ENCODE measurements around the gene HDGFL3. TPM values are rescaled to one million over a fixed set of nuclear protein-coding genes. Genes with fewer than 3 reads are reported as not detected.

Gene HDGFL3
- total and polyA plus RNA-seq, 9 of the 15 experiments (the other 6 are each of a cell fraction or from before 2014, with no cell fraction given) = 6.7 to 42.0 (median 31.4) TPM

DNA sequence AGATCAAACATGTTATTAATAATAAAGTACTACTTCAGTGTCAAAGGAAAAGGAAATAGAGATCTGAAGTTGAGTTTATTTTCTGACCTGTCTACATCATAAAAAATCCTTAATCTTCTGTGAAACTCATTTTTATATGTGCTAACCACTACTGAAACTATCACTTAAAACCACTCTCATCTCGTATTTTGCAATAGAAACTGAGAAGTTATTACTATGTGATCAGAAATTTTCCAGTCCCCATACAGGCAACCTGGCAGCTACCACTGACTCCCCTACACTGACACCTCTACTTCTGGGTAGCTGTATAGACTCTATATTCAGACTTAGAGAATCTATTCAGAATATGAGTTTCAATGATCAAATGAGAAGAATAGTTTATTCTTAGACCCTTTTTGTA, 8.3 kb downstream of the HDGFL3 start:
- CTCF ChIA-PET (ENCODE audit: low intra/inter-chr PET ratio) = no interaction called here
- intact Hi-C loops (cut with micrococcal nuclease) = no loop called here

More for the DNA sequence above, 8.3 kb downstream of the HDGFL3 start:
- 41% methylated on average over 1 of the region's 1 CpG for WGBS (ENCODE audit: insufficient coverage, low coverage, missing lambda C conversion rate)
- POLR2A ChIA-PET = no interaction called here
- H3K9me3 ChIP-seq (replicated peaks; ENCODE audit: control insufficient read depth, insufficient read depth, low read depth, low read length) = no peaks in the 10 kb centered on the region
- no peak for DNase-seq (ENCODE audit: extremely low read depth in 1 of 4, low spot score in 3 of 4)
- no peaks in the 10 kb centered on the region for H3K9me1 ChIP-seq (ENCODE audit: control insufficient read depth, insufficient read depth, low read length)
- FAIRE-seq = no peak
- 0 out of 5 replicates have a peak, but pooled peaks cover 0 to 3% of the 10 kb centered on the region in 2 experiments for H3K4me1 ChIP-seq (replicated peaks in 1 of 2; ENCODE audit: control insufficient read depth in 2 of 2, insufficient read depth in 2 of 2, low read length in 2 of 2)
- no peaks in the 10 kb centered on the region for H3K27me3 ChIP-seq (ENCODE audit: control insufficient read depth in 2 of 2, insufficient read depth in 2 of 2, low read length in 2 of 2)
- no peak overlapping the region for H3K9ac ChIP-seq (ENCODE audit: insufficient read depth in 1 of 2, low read depth in 2 of 2, low read length in 2 of 2)
- no peak overlapping the region for H2AFZ ChIP-seq (ENCODE audit: low read depth, low read length)
- no peaks in the 10 kb centered on the region for H4K20me1 ChIP-seq (replicated peaks; ENCODE audit: control insufficient read depth, insufficient read depth, low read length)
- peaks cover 29% of the 10 kb centered on the region; the same call in 2 of the 3 replicates for H3K79me2 ChIP-seq (ENCODE audit: control insufficient read depth, insufficient read depth, low read length)
- ATAC-seq = no peak
- TF ChIP-seq XRCC4 (IDR thresholded peaks at IDR 0.05; ENCODE audit: extremely low read depth, insufficient read depth, insufficient read length) (no peak), BHLHE40 (IDR thresholded peaks at IDR 0.05; ENCODE audit: low read length) (no peak), KDM2B (CRISPR knock-in tag; IDR thresholded peaks at IDR 0.05) (no peak), ELF1 (tag; IDR thresholded peaks at IDR 0.05) (no peak)
- TF ChIP-seq, protein P1, sequence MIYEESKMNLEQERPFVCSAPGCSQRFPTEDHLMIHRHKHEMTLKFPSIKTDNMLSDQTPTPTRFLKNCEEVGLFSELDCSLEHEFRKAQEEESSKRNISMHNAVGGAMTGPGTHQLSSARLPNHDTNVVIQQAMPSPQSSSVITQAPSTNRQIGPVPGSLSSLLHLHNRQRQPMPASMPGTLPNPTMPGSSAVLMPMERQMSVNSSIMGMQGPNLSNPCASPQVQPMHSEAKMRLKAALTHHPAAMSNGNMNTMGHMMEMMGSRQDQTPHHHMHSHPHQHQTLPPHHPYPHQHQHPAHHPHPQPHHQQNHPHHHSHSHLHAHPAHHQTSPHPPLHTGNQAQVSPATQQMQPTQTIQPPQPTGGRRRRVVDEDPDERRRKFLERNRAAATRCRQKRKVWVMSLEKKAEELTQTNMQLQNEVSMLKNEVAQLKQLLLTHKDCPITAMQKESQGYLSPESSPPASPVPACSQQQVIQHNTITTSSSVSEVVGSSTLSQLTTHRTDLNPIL (CRISPR knock-in tag; IDR thresholded peaks at IDR 0.05) = no peak
- TF ChIP-seq, protein P2, sequence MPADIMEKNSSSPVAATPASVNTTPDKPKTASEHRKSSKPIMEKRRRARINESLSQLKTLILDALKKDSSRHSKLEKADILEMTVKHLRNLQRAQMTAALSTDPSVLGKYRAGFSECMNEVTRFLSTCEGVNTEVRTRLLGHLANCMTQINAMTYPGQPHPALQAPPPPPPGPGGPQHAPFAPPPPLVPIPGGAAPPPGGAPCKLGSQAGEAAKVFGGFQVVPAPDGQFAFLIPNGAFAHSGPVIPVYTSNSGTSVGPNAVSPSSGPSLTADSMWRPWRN (IDR thresholded peaks at IDR 0.05; ENCODE audit: low read depth) = no peak
- H3K4me2 ChIP-seq (ENCODE audit: insufficient read depth, low read length) = no peak overlapping the region
- in situ Hi-C loops (cut with MboI) = no loop called here
- H3K36me3 ChIP-seq (ENCODE audit: control insufficient read depth, insufficient read depth, low read length) = no peaks in the 10 kb centered on the region
- H3K4me3 ChIP-seq = no peak overlapping the region
- no peak overlapping the region for H3K27ac ChIP-seq (ENCODE audit: extremely low read depth, low read depth, low read length)
- no TSS peak for BruUV-seq (replicated peaks)
